Body of pancreas (tissue), 4 donors: ENCODE measurements around the gene TNRC6A. TPM values are rescaled to one million over a fixed set of nuclear protein-coding genes. Genes with fewer than 3 reads are reported as not detected.
"Not testable (repeated sequence)": the region's sequence is repeated elsewhere in the genome, so short reads cannot be mapped to it uniquely, and the experiment has no call there.

Experiments
- ATAC-seq: fragments of 150-250 bp; one replicate; pipeline ENCODE4 v1.9.1; 2016
- DNase-seq, 4 donors: peaks; one replicate each; pipeline ENCODE4 v3.0.0-alpha.2; 2019
- H3K27ac ChIP-seq, 4 donors: fragments of 200-600 bp; sonication (generic); 1 replicate in 3 of 4; 2 replicates in 1 of 4; pipeline versions ENCODE4 v1.5.1 to v1.6.1; 2016 to 2019; ENCODE audit warnings: mild to moderate bottlenecking in 1 of 4, mixed read lengths in 1 of 4, moderate library complexity in 1 of 4
- H3K27me3 ChIP-seq, 2 donors: fragments of 200-600 bp; sonication (generic); one replicate each; pipeline ENCODE4 v1.6.0; 2016; ENCODE audit warnings: mild to moderate bottlenecking in 1 of 2
- H3K36me3 ChIP-seq, 2 donors: fragments of 200-600 bp; sonication (generic); replicated peaks in 1 of 2; 2 replicates each; pipeline ENCODE4 v1.5.1; 2016; ENCODE audit warnings: low read depth in 2 of 2; ENCODE audit not compliant: insufficient read depth in 1 of 2
- H3K4me1 ChIP-seq: fragments of 200-600 bp; sonication (generic); one replicate; pipeline ENCODE4 v1.6.0; 2016
- H3K4me3 ChIP-seq, 2 donors: fragments of 200-600 bp; sonication (generic); 1 replicate in 1 of 2; 2 replicates in 1 of 2; pipeline ENCODE4 v1.5.1; 2016 to 2019
- H3K9me3 ChIP-seq, 3 donors: fragments of 200-600 bp; sonication (generic); 1 replicate in 2 of 3; 2 replicates in 1 of 3; pipeline ENCODE4 v1.5.1; 2016
- POLR2A ChIP-seq, 3 donors: fragments of 450-650 bp; IDR thresholded peaks; one replicate each; pipeline ENCODE4 v1.6.1; 2016; ENCODE audit warnings: antibody characterized with exemption in 3 of 3, mild to moderate bottlenecking in 2 of 3
- WGBS, 2 donors: methylation state at CpG; one replicate each; pipeline ENCODE4 v1.1.5; 2017; 5-methylcytosine and 5-hydroxymethylcytosine counted together
- intact Hi-C: fragments of 100-400 bp; cut with DNase I; formaldehyde crosslinking; loops from one replicate; pipeline ENCODE4 v1.15.1; 2023
- total RNA-seq, 2 donors: library from RNA; depleted of rRNA; stranded (reverse); fragments of >200 nt; gene quantifications; one replicate each; pipeline ENCODE4 v1.1.0, GENCODE V29; 2016
- TF ChIP-seq, protein P1 (sequence below), 7 experiments: fragments of 450-650 bp in 4 of 7; fragments of 200-600 bp in 3 of 7; sonication (generic) in 3 of 7; IDR thresholded peaks; one replicate each; pipeline ENCODE4 v1.5.1; 2016 to 2019; ENCODE audit warnings: antibody characterized with exemption in 7 of 7

TNRC6A gene
- total RNA-seq, 2 donors from 2014 or later: 46.1 to 82.2 TPM

DNA sequence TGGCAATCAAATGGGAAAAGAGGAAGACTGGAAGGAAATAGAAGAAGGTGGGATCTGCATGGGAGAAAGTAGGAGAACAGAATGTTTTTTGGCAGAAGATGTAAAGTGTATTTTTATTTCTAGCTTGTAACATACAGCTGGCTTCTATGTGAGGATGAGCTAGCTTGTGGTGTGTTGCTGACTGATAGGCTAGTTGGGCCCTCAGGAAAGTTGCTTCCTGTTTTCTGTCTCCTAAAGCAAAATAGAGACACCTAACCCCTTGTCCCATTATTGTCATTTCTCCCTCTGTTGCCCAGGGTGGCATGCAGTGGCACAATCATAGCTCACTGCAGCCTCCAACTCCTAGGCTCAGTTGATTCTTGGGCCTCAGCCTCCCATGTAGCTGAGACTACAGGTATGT lies 15.9 kb downstream of the TNRC6A start:
- no peak for DNase-seq
- no peaks in the 10 kb centered on the region for H3K27me3 ChIP-seq
- H3K36me3 ChIP-seq: no peaks in the 10 kb centered on the region
- H3K9me3 ChIP-seq: no peaks in the 10 kb centered on the region
- TF ChIP-seq, protein P1, sequence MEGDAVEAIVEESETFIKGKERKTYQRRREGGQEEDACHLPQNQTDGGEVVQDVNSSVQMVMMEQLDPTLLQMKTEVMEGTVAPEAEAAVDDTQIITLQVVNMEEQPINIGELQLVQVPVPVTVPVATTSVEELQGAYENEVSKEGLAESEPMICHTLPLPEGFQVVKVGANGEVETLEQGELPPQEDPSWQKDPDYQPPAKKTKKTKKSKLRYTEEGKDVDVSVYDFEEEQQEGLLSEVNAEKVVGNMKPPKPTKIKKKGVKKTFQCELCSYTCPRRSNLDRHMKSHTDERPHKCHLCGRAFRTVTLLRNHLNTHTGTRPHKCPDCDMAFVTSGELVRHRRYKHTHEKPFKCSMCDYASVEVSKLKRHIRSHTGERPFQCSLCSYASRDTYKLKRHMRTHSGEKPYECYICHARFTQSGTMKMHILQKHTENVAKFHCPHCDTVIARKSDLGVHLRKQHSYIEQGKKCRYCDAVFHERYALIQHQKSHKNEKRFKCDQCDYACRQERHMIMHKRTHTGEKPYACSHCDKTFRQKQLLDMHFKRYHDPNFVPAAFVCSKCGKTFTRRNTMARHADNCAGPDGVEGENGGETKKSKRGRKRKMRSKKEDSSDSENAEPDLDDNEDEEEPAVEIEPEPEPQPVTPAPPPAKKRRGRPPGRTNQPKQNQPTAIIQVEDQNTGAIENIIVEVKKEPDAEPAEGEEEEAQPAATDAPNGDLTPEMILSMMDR (IDR thresholded peaks at IDR 0.05): no peak
- TF ChIP-seq POLR2A (IDR thresholded peaks at IDR 0.05): no peak
- peaks cover 73% of the 10 kb centered on the region for H3K4me1 ChIP-seq
- no peak for ATAC-seq
- intact Hi-C loops: no loop called here
- no peak overlapping the region for H3K27ac ChIP-seq
- H3K4me3 ChIP-seq: no peak overlapping the region

DNA sequence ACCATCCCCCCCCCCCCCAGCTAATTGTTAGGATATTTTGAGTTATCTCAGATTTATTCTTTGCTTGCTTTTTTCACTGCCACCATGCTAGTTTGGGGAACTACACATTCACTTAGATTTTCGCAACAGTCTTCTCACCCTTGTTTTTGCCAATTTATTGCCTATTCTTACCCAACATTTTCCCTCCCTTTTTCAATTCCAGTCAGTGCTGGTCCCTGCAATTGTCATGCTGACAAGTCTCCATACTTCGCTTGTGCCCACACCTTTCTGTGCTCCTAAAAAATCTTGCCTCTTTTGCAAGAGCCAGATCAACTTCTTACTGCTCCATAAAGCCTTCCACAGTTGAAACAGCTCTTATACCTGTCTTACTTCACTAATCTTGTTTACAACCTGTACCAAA lies 16.3 kb downstream of the TNRC6A start:
- intact Hi-C loops: no loop called here
- no peaks in the 10 kb centered on the region for H3K27me3 ChIP-seq
- TF ChIP-seq POLR2A (IDR thresholded peaks at IDR 0.05): no peak
- TF ChIP-seq, protein P1 (IDR thresholded peaks at IDR 0.05): no peak
- peaks cover 72% of the 10 kb centered on the region for H3K4me1 ChIP-seq
- H3K27ac ChIP-seq: no peak overlapping the region
- 89 to 94% methylated on average over 2 of the region's 2 CpGs for WGBS, 2 donors
- no peaks in the 10 kb centered on the region for H3K36me3 ChIP-seq
- no peak for ATAC-seq
- no peaks in the 10 kb centered on the region for H3K9me3 ChIP-seq
- H3K4me3 ChIP-seq: no peak overlapping the region
- no peak for DNase-seq

DNA sequence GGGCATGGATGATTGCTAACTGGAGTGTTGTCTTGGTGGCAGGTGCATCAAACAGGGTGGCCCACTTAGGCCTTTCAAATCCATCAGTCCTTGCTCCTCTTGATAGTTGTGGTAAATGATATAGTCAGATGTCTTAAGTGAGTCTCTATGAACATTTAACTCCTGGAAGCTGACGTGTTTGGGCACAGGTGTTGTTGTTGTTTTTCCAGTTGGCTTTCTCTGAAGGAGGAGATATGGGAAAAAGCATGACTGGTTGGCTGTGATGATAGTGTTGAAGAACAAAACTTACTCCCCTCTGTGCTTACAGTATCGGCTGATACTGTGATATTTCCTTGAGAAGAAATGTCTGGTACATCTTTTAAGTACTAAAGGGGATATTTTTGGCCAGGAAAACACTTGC lies 18.0 kb downstream of the TNRC6A start:
- TF ChIP-seq, protein P1 (IDR thresholded peaks at IDR 0.05): no peak
- no peak for TF ChIP-seq POLR2A (IDR thresholded peaks at IDR 0.05)
- intact Hi-C loops: no loop called here
- Histone ChIP-seq H3K4me1 (peaks cover 59% of the 10 kb centered on the region), H3K27me3 (no peaks in the 10 kb centered on the region), H3K9me3 (no peaks in the 10 kb centered on the region), H3K27ac (peak overlapping the region in 1 of 4 donors; percentile 13), H3K4me3 (no peak overlapping the region), H3K36me3 (no peaks in the 10 kb centered on the region)
- DNase-seq: no peak
- no peak for ATAC-seq
- 33 to 37% methylated on average over 2 of the region's 2 CpGs for WGBS, 2 donors

DNA sequence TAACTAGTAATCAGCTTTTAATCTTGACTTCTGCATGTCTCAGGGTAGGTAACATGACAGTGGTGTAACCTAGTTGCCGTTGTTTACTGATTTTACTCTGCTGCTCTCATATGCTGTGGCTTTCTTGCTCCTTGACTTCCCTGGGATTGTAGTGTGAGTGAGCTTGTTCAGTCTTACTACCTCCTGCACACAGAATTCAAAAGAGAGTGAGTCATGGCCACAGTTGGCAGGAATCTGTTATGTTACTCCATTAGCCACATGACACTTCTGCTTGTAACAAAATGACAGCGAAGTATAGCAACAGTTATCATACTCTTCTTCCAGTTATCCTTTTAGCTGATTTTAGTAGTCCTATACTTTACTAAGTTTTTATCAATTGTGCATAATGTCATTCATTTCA lies 18.8 kb downstream of the TNRC6A start:
- no peaks in the 10 kb centered on the region for H3K9me3 ChIP-seq
- DNase-seq (peak in 3 of 4 donors; percentile 39 to 59 (median 55)), ATAC-seq (peak; percentile 79)
- peaks cover 57% of the 10 kb centered on the region for H3K4me1 ChIP-seq
- TF ChIP-seq, protein P1 (IDR thresholded peaks at IDR 0.05): no peak
- no peak for TF ChIP-seq POLR2A (IDR thresholded peaks at IDR 0.05)
- WGBS, 2 donors: 61 to 62% methylated on average over 2 of the region's 2 CpGs
- no peaks in the 10 kb centered on the region for H3K27me3 ChIP-seq
- intact Hi-C loops: no loop called here
- H3K4me3 ChIP-seq: no peak overlapping the region
- H3K36me3 ChIP-seq: no peaks in the 10 kb centered on the region
- peak overlapping the region in 2 of 4 donors; percentile 23 to 43 for H3K27ac ChIP-seq

DNA sequence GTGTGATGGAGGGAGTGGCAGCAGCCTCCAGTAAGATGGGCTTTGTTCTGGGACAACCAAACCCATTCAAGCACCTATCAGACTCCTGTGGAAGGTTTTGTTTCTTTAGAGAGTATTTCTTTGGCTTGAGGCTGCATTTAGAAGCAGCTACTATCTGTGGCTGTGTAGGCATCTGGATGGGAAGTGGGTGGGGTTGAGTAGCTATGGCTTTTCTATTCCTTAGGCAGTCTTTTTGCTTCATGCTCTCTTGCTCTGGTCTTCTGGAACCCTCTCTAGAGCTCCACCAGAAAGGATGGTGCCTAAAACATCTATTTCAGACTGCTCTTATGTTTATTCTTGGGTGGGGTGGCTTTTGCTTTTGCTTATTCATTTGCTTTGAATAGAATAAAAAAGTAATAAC lies 19.9 kb downstream of the TNRC6A start:
- no peak for TF ChIP-seq POLR2A (IDR thresholded peaks at IDR 0.05)
- TF ChIP-seq, protein P1 (IDR thresholded peaks at IDR 0.05): no peak
- Histone ChIP-seq H3K4me1 (peaks cover 55% of the 10 kb centered on the region), H3K36me3 (no peaks in the 10 kb centered on the region)

DNA sequence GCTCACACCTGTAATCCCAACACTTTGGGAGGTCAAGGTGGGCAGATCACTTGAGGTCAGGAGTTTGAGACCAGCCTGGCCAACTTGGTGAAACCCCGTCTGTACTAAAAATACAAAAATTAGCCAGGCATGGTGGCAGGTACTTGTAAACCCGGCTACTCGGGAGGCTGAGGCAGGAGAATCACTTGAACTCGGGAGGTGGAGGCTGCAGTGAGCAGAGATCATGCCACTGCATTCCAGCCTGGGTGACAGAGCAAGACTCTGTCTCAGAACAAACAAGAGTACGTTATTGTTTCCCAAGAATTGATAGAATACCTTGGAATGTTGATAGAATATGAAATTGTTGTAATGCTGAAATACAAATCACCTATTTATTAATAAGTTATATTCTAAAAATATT lies 20.4 kb downstream of the TNRC6A start:
- ATAC-seq, H3K27ac ChIP-seq, H3K9me3 ChIP-seq, DNase-seq, intact Hi-C loops, H3K36me3 ChIP-seq, H3K27me3 ChIP-seq, H3K4me3 ChIP-seq: not testable (repeated sequence)
- H3K4me1 ChIP-seq: peaks cover 58% of the 10 kb centered on the region
- 82 to 85% methylated on average over 5 of the region's 5 CpGs for WGBS, 2 donors

More for the DNA sequence above, 19.9 kb downstream of the TNRC6A start:
- ATAC-seq (no peak), DNase-seq (no peak)
- Histone ChIP-seq H3K27ac (no peak overlapping the region), H3K4me3 (no peak overlapping the region), H3K9me3 (no peaks in the 10 kb centered on the region), H3K27me3 (no peaks in the 10 kb centered on the region)
- intact Hi-C loops: no loop called here
